Sigmoid colon (tissue), 7 donors: ENCODE data around the gene ST6GALNAC4. TPM values are rescaled to one million over a fixed set of nuclear protein-coding genes. Genes with fewer than 3 reads are reported as not detected.

Experiments used
- DNase-seq: peaks from one replicate; pipeline ENCODE4 v3.0.0-alpha.2; 2019
- H3K27ac ChIP-seq, 4 donors: fragments of 200-600 bp; sonication (generic); one replicate each; pipeline ENCODE4 v1.5.1; 2016 to 2019; ENCODE audit warnings: mild to moderate bottlenecking in 1 of 4
- H3K27me3 ChIP-seq, 3 donors: fragments of 200-600 bp; sonication (generic); one replicate each; pipeline ENCODE4 v1.5.1; 2019; ENCODE audit warnings: mild to moderate bottlenecking in 1 of 3
- H3K36me3 ChIP-seq, 4 donors: fragments of 200-600 bp; sonication (generic); one replicate each; pipeline ENCODE4 v1.5.1; 2016 to 2019
- H3K4me1 ChIP-seq, 4 donors: fragments of 200-600 bp; sonication (generic); one replicate each; pipeline ENCODE4 v1.5.1; 2017 to 2019
- H3K4me3 ChIP-seq, 4 donors: fragments of 200-600 bp; sonication (generic); one replicate each; pipeline ENCODE4 v1.5.1; 2017 to 2019; ENCODE audit warnings: mild to moderate bottlenecking in 2 of 4, moderate library complexity in 1 of 4
- H3K9me3 ChIP-seq, 4 donors: fragments of 200-600 bp in 3 of 4; sonication (generic) in 3 of 4; one replicate each; pipeline versions ENCODE4 v1.5.1 to v1.6.1; 2013 to 2019
- CTCF ChIP-seq, 4 experiments: fragments of 450-650 bp in 3 of 4; fragments of 200-600 bp in 1 of 4; IDR thresholded peaks; one replicate each; pipeline ENCODE4 v1.5.1; 2016 to 2019; ENCODE audit warnings: antibody characterized with exemption in 4 of 4, mild to moderate bottlenecking in 3 of 4, moderate library complexity in 2 of 4
- EP300 ChIP-seq, 4 donors: sonication (generic); formaldehyde crosslinking; IDR thresholded peaks; one replicate each; pipeline ENCODE4 v1.6.1; 2017; ENCODE audit warnings: antibody characterized with exemption in 4 of 4
- POLR2A ChIP-seq, 2 donors: fragments of 450-650 bp; IDR thresholded peaks; one replicate each; pipeline ENCODE4 v1.6.1; 2016; ENCODE audit warnings: antibody characterized with exemption in 2 of 2, mild to moderate bottlenecking in 2 of 2, moderate library complexity in 2 of 2
- POLR2AphosphoS5 ChIP-seq, 4 donors: sonication (generic); formaldehyde crosslinking; IDR thresholded peaks; one replicate each; pipeline ENCODE4 v1.6.1; 2017; ENCODE audit warnings: antibody characterized with exemption in 4 of 4
- WGBS, 2 donors: extraction: QIAGEN DNeasy Blood & Tissue Kit; methylation state at CpG; one replicate each; pipeline ENCODE4 v1.1.7; 2013; 5-methylcytosine and 5-hydroxymethylcytosine counted together
- intact Hi-C: fragments of 100-400 bp; cut with DNase I; formaldehyde crosslinking; loops from one replicate; pipeline ENCODE4 v1.15.1; 2023
- polyA plus RNA-seq, 3 donors: library from polyadenylated mRNA; stranded (reverse); fragments of 200-250 nt; gene quantifications; one replicate each; pipeline ENCODE4 v1.2.3, GENCODE V29; 2013
- total RNA-seq, 4 donors: library from RNA; depleted of rRNA; stranded (reverse); fragments of >200 nt; gene quantifications; one replicate each; pipeline ENCODE4 v1.1.0, GENCODE V29; 2016
- donor health status: healthy with polysubstance abuse.
- donor health status: Bipolar disorder and iron deficiency.
- donor health status: healthy.

Gene ST6GALNAC4
- total and polyA plus RNA-seq, 7 donors, result 22.8 to 51.1 (median 27.0) TPM

- TF ChIP-seq POLR2A (IDR thresholded peaks at IDR 0.05) (no peak), POLR2AphosphoS5 (IDR thresholded peaks at IDR 0.05) (no peak), EP300 (IDR thresholded peaks at IDR 0.05) (no peak), CTCF (IDR thresholded peaks at IDR 0.05) (no peak)
- Histone ChIP-seq H3K9me3 (no peaks in the 10 kb centered on the region), H3K27ac (no peak overlapping the region), H3K4me3 (no peak overlapping the region), H3K4me1 (peaks cover 0 to 47% (median 45%) of the 10 kb centered on the region in 4 donors), H3K36me3 (peaks cover 0 to 10% (median 5%) of the 10 kb centered on the region in 4 donors), H3K27me3 (peaks cover 0 to 27% (median under 1%) of the 10 kb centered on the region in 3 donors)
- DNase-seq, result no peak
- intact Hi-C loops, result loop anchor here (5.0 kb wide), 1 partner anchor 322 kb away; the partner anchor contains the start of gene STXBP1
- WGBS, 2 donors, result 95 to 96% methylated on average over 4 of the region's 4 CpGs
Observed at GRCh38 chr9:127934248-127934647, 17.4 kb upstream of the ST6GALNAC4 start.

GRCh38 chr9:127931092-127931881, 14.4 kb upstream of the ST6GALNAC4 start:
- H3K27me3 ChIP-seq, result peaks cover 22 to 57% (median 30%) of the 10 kb centered on the region in 3 donors
- peaks cover 0 to 10% (median 5%) of the 10 kb centered on the region in 4 donors for H3K36me3 ChIP-seq
- WGBS, 2 donors, result 23 to 37% methylated on average over 18 of the region's 18 CpGs
- no peak for DNase-seq
- intact Hi-C loops, result loop anchor here (5.0 kb wide), 1 partner anchor 319 kb away; the partner anchor contains the start of gene STXBP1
- peak overlapping the region in 3 of 4 donors; percentile 40 to 55 (median 50) for H3K4me3 ChIP-seq
- no peak for TF ChIP-seq CTCF (IDR thresholded peaks at IDR 0.05)
- TF ChIP-seq POLR2A (IDR thresholded peaks at IDR 0.05), result no peak
- no peak for TF ChIP-seq POLR2AphosphoS5 (IDR thresholded peaks at IDR 0.05)
- no peak for TF ChIP-seq EP300 (IDR thresholded peaks at IDR 0.05)
- H3K9me3 ChIP-seq, result no peaks in the 10 kb centered on the region
- H3K4me1 ChIP-seq, result peaks cover 0 to 42% (median 40%) of the 10 kb centered on the region in 4 donors
- H3K27ac ChIP-seq, result no peak overlapping the region

- TF ChIP-seq POLR2AphosphoS5 (IDR thresholded peaks at IDR 0.05), result no peak
- no peak for TF ChIP-seq POLR2A (IDR thresholded peaks at IDR 0.05)
- no peak for TF ChIP-seq CTCF (IDR thresholded peaks at IDR 0.05)
- no peak for TF ChIP-seq EP300 (IDR thresholded peaks at IDR 0.05)
- no peak within 1 kb of the TSS for H3K27ac ChIP-seq
- WGBS, 2 donors, result 2% methylated on average over 70 of the region's 70 CpGs
- DNase-seq, result peak; percentile 88
- intact Hi-C loops, result loop anchor here (5.0 kb wide), 1 partner anchor 318 kb away; the partner anchor contains the start of gene STXBP1
- peaks cover 0 to 9% (median 4%) of the 10 kb centered on the region in 4 donors for H3K36me3 ChIP-seq
- peaks cover 22 to 65% (median 33%) of the 10 kb centered on the region in 3 donors for H3K27me3 ChIP-seq
- H3K9me3 ChIP-seq, result no peaks in the 10 kb centered on the region
- H3K4me1 ChIP-seq, result peaks cover 0 to 34% (median 32%) of the 10 kb centered on the region in 4 donors
- H3K4me3 ChIP-seq, result peak within 1 kb of the TSS; percentile 21 to 55 (median 45)
Observed at GRCh38 chr9:127930231-127931091, 13.6 kb upstream of the ST6GALNAC4 start, which contains the start of gene PIP5KL1. PIP5KL1 (minus strand) TSS chr9:127930777; CDS start chr9:127930752, 25 bp downstream.

GRCh38 chr9:127929625-127929979, 12.8 kb upstream of the ST6GALNAC4 start:
- peaks cover 0 to 33% (median 31%) of the 10 kb centered on the region in 4 donors for H3K4me1 ChIP-seq
- no peaks in the 10 kb centered on the region for H3K9me3 ChIP-seq
- WGBS, 2 donors, result 73 to 79% methylated on average over 10 of the region's 10 CpGs
- TF ChIP-seq CTCF (IDR thresholded peaks at IDR 0.05) (no peak), POLR2AphosphoS5 (IDR thresholded peaks at IDR 0.05) (no peak), POLR2A (IDR thresholded peaks at IDR 0.05) (no peak), EP300 (IDR thresholded peaks at IDR 0.05) (no peak)
- peaks cover 0 to under 1% (median under 1%) of the 10 kb centered on the region in 4 donors for H3K36me3 ChIP-seq
- DNase-seq, result no peak
- H3K4me3 ChIP-seq, result no peak overlapping the region
- peaks cover 22 to 69% (median 33%) of the 10 kb centered on the region in 3 donors for H3K27me3 ChIP-seq
- intact Hi-C loops, result loop anchor here (10.0 kb wide), 1 partner anchor 425 kb away; no protein-coding TSS in a partner anchor
- no peak overlapping the region for H3K27ac ChIP-seq
